ENCODE results near the gene USP33. TPM values are rescaled to one million over a fixed set of nuclear protein-coding genes. Genes with fewer than 3 reads are reported as not detected.

The USP33 gene
- polyA plus RNA-seq, 1 donor from 2014 or later: 267 TPM

DNA sequence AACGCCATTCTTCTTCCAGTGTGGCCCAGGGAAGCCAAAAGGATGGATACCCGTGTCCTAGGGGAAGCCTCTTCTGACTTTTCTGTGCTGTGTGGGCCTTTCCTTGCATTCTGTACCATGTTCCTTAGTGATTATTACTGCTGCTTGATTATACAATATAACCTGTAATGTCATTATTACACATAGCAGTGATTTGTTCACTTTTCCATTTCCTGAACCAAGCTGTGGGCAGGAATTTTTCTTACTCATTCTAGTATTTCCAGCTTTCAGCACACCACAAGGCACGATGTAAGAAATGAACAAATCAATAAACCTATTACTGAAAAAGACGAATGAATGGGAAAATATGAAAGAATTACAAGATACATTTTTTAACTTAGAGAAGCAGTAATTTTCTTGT lies 8.4 kb upstream of the USP33 start:
- H3F3A ChIP-seq (ENCODE audit: insufficient read depth, low read length, poor library complexity, severe bottlenecking): no peaks in the 10 kb centered on the region
- H3K27me3 ChIP-seq (ENCODE audit: insufficient read depth, low read depth, low read length): no peaks in the 10 kb centered on the region
- H4K20me1 ChIP-seq (ENCODE audit: insufficient read depth): no peaks in the 10 kb centered on the region
- no peaks in the 10 kb centered on the region for H3K36me3 ChIP-seq (ENCODE audit: insufficient read depth, low read length)
- H3K9me2 ChIP-seq (ENCODE audit: insufficient read depth, low read length): no peaks in the 10 kb centered on the region
- H2AFZ ChIP-seq (ENCODE audit: low read depth, low read length): no peak overlapping the region
- no peaks in the 10 kb centered on the region for H3K79me2 ChIP-seq (replicated peaks; ENCODE audit: insufficient read depth, low read length)
- H3K27ac ChIP-seq (ENCODE audit: low read length): no peak overlapping the region
- H3K9ac ChIP-seq (ENCODE audit: low read length): no peak overlapping the region
- H3K4me3 ChIP-seq (ENCODE audit: low read length): no peak overlapping the region
- no peak overlapping the region for H3K4me2 ChIP-seq (ENCODE audit: low read length)
- TF ChIP-seq, protein P1, sequence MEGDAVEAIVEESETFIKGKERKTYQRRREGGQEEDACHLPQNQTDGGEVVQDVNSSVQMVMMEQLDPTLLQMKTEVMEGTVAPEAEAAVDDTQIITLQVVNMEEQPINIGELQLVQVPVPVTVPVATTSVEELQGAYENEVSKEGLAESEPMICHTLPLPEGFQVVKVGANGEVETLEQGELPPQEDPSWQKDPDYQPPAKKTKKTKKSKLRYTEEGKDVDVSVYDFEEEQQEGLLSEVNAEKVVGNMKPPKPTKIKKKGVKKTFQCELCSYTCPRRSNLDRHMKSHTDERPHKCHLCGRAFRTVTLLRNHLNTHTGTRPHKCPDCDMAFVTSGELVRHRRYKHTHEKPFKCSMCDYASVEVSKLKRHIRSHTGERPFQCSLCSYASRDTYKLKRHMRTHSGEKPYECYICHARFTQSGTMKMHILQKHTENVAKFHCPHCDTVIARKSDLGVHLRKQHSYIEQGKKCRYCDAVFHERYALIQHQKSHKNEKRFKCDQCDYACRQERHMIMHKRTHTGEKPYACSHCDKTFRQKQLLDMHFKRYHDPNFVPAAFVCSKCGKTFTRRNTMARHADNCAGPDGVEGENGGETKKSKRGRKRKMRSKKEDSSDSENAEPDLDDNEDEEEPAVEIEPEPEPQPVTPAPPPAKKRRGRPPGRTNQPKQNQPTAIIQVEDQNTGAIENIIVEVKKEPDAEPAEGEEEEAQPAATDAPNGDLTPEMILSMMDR (IDR thresholded peaks at IDR 0.05; ENCODE audit: poor library complexity, severe bottlenecking): no peak
- TF ChIP-seq EP300 (conservative IDR thresholded peaks at IDR 0.05; ENCODE audit: poor library complexity, severe bottlenecking): no peak
- no peak for TF ChIP-seq MXI1 (conservative IDR thresholded peaks at IDR 0.05; ENCODE audit: poor library complexity, severe bottlenecking)
- TF ChIP-seq, protein P2, sequence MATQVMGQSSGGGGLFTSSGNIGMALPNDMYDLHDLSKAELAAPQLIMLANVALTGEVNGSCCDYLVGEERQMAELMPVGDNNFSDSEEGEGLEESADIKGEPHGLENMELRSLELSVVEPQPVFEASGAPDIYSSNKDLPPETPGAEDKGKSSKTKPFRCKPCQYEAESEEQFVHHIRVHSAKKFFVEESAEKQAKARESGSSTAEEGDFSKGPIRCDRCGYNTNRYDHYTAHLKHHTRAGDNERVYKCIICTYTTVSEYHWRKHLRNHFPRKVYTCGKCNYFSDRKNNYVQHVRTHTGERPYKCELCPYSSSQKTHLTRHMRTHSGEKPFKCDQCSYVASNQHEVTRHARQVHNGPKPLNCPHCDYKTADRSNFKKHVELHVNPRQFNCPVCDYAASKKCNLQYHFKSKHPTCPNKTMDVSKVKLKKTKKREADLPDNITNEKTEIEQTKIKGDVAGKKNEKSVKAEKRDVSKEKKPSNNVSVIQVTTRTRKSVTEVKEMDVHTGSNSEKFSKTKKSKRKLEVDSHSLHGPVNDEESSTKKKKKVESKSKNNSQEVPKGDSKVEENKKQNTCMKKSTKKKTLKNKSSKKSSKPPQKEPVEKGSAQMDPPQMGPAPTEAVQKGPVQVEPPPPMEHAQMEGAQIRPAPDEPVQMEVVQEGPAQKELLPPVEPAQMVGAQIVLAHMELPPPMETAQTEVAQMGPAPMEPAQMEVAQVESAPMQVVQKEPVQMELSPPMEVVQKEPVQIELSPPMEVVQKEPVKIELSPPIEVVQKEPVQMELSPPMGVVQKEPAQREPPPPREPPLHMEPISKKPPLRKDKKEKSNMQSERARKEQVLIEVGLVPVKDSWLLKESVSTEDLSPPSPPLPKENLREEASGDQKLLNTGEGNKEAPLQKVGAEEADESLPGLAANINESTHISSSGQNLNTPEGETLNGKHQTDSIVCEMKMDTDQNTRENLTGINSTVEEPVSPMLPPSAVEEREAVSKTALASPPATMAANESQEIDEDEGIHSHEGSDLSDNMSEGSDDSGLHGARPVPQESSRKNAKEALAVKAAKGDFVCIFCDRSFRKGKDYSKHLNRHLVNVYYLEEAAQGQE (IDR thresholded peaks at IDR 0.05; ENCODE audit: borderline replicate concordance): no peak
- TF ChIP-seq RAD21 (conservative IDR thresholded peaks at IDR 0.05): no peak
- TF ChIP-seq TAF1 (IDR thresholded peaks at IDR 0.05; ENCODE audit: low read depth): no peak
- TF ChIP-seq POLR2AphosphoS5 (IDR thresholded peaks at IDR 0.05): no peak
- H3K9me3 ChIP-seq (ENCODE audit: low read length): no peaks in the 10 kb centered on the region

DNA sequence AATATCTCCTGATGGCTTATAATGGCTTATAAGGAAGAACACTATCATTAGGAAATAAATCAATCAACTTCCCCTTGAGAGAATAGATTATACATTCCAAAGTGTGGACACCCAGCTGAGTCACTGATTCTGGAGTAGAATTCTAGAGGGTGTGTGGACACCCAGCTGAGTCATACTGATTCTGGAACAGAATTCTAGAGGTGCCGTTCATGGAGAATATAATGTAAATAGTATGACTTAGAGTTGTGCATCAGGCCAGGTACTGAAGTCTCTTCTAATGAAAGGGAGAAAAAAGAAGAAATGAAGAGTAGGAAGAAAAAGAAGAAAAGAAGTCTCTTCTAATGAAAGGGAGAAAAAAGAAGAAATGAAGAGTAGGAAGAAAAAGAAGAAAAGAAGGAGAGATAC lies 2.4 kb upstream of the USP33 start:
- Histone ChIP-seq H3K27me3 (ENCODE audit: insufficient read depth, low read depth, low read length) (no peaks in the 10 kb centered on the region), H3K36me3 (ENCODE audit: insufficient read depth, low read length) (no peaks in the 10 kb centered on the region), H3K9me2 (ENCODE audit: insufficient read depth, low read length) (no peaks in the 10 kb centered on the region), H3K79me2 (replicated peaks; ENCODE audit: insufficient read depth, low read length) (peaks cover 19% of the 10 kb centered on the region), H3F3A (ENCODE audit: insufficient read depth, low read length, poor library complexity, severe bottlenecking) (peaks cover 14% of the 10 kb centered on the region), H4K20me1 (ENCODE audit: insufficient read depth) (no peaks in the 10 kb centered on the region), H3K9me3 (ENCODE audit: low read length) (no peaks in the 10 kb centered on the region), H3K4me3 (ENCODE audit: low read length) (no peak overlapping the region), H3K9ac (ENCODE audit: low read length) (no peak overlapping the region), H2AFZ (ENCODE audit: low read depth, low read length) (no peak overlapping the region), H3K4me2 (ENCODE audit: low read length) (no peak overlapping the region), H3K27ac (ENCODE audit: low read length) (no peak overlapping the region)
- TF ChIP-seq EZH2 (IDR thresholded peaks at IDR 0.05; ENCODE audit: borderline replicate concordance, insufficient read depth, low read length, poor library complexity, severe bottlenecking) (no peak), EP300 (conservative IDR thresholded peaks at IDR 0.05; ENCODE audit: poor library complexity, severe bottlenecking) (no peak)
- TF ChIP-seq, protein P1 (IDR thresholded peaks at IDR 0.05; ENCODE audit: poor library complexity, severe bottlenecking): no peak
- TF ChIP-seq, protein P2 (IDR thresholded peaks at IDR 0.05; ENCODE audit: borderline replicate concordance): no peak

All from neural cell (in vitro differentiated cells).